CD4-positive, alpha-beta T cell treated with Interleukin-21 for 1 hour (primary cell): ENCODE measurements around the gene DNASE1L1.

ENCODE experiments used
- DNase-seq: peaks from one replicate; pipeline ENCODE4 v3.0.0-alpha.2; 2020

Gene DNASE1L1, protein sequence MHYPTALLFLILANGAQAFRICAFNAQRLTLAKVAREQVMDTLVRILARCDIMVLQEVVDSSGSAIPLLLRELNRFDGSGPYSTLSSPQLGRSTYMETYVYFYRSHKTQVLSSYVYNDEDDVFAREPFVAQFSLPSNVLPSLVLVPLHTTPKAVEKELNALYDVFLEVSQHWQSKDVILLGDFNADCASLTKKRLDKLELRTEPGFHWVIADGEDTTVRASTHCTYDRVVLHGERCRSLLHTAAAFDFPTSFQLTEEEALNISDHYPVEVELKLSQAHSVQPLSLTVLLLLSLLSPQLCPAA

DNA sequence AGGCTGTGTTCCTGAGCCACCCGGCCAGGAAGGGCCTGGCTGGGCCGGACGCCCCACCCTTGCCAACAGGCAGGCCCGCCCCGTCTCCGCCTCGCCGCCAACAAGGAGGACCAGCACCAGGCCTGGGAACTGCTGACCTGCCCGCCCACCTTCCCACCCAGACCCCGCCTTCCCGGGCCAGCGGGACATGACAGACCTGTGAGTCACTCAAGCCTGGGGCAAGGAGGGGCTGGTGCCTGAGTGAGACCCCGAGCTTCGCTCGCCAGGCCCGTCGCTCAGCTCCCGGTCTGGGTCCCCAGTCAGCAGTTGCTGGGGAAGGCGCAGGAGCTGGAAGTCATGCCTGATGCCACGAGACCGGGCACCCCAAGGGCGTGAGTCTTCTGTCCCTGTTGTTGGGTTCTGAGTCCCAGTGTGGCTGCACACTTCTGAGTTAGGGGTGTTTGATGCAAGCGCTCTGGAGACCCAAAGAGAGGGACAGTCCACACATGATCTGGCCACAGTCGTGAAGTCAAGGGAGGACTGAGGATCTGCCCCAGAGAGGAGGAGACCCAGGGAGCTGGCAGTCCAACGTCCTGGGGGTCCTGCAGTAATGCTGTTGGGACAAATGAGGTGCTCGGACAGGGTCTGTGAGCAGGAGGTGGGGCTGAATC lies at the start of gene DNASE1L1:
Gene DNASE1L1, minus strand, starts transcription at position 33 of the 650 bp plus-strand sequence. CDS start 3,686 bp downstream, outside the sequence.
- DNase-seq, result peak; percentile 30

DNA sequence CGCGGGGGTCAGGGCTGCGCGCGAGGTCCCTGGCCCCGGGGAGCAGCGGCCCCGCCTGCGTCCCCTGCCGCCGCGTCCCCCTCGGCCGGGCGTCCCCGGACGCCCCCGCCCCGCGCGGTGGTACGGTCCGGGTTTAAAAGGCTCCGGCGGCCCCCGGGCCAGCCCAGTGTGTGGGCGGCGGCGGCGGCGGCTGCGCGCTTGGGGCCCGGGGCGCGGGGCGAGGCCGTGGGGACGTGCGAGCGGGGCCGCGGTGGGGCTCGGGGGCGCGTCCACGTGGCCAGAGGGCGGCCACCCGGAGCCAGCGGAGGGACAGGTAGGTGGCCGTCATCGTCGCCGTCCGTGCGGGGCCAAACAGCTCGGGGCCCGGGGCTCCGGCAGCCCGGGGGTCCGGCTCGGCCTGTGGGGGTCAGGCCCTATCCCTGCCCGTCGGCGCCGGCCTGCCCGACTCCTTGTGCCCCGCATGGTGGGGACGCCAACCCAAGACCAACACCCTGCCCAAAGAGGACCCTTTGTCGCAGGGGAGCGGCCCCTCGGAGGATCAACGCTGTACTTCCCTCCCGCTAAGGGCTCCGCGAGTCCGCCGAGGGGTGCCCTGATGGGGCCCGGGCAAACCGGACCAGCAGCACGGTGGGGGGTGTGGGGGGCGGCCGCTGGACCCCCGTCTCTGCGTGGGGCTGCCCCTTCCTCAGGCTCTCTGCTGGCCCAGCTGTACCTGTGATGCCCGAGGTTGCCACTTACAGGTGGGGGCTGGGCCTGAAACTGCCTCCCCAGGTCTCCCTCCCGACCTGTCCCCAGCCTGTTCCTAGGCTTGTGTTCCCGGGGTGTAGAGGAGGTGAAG lies 49.3 kb upstream of the DNASE1L1 start, which contains the start of gene PLXNA3:
Gene PLXNA3, plus strand, starts transcription at position 166 of the 838 bp plus-strand sequence. CDS start 1,903 bp downstream, outside the sequence.
- peak; percentile 76 for DNase-seq

DNA sequence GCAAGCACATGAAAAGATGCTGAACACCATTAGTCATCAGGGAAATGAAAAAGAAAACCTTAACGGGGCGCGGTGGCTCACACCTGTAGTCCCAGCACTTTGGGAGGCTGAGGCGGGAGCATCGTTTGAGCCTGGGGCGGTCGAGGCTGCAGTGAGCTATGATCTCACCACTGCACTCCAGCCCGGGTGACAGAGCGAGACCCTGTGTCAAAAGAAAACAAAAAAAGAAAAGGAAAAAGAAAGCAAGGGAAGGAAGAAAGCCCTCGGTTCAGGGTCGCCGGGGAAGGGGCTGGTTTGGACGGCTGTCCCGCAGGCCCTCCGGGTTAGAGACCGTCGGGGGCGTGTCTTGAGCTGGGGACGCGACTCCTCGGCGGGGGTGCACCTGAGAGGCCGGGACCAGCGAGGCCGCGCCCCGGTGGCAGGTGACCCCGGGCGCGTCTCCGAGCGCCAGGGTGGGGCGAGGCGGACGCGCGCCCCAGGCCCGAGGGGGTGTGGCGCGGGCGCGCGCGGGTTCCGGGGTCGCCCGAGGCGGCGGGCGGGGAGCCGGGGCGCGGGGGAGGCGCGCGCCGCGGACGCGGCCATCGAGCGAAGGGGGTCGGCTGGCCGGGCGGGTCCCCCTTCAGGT lies 48.5 kb upstream of the DNASE1L1 start:
- DNase-seq, result peak; percentile 75

DNA sequence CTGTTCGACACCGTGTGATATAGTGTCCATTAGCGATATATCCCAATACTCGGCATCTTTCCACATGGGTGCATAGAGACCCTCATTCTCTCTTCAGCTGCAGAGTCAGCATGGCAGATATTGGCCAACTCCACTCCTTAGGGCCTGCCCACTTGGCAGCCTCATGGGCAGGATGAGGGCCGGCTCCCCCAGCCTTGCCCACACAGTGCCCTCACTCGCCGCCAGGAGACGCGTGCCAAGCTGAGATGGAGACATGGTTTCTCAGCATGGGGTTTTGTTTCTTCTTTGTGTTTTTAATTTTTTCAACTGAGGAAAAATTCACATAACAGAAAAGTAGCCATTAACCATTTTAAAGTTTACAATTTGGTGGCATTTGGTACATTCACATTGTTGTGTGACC lies 43.8 kb upstream of the DNASE1L1 start:
- DNase-seq, result no peak

DNA sequence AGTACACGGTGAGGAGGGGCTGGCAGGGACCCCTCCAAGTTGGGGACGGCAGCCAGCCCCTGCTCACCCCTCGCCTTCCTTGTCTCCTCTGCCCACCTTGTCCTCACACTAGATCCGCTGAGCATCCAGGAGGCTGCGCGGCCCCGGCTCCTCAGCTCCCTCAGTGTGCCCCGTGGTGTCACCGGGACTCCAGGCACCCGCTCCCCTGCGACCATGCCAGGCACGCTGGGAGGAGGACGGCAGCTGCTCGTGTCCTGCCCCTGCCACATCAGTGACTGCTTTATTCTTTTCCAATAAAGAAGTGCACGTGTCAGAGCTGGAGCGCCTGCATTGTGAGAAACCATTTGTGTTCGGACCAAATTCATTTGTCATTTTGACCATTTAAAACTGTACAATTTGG lies 41.3 kb upstream of the DNASE1L1 start:
- no peak for DNase-seq

DNA sequence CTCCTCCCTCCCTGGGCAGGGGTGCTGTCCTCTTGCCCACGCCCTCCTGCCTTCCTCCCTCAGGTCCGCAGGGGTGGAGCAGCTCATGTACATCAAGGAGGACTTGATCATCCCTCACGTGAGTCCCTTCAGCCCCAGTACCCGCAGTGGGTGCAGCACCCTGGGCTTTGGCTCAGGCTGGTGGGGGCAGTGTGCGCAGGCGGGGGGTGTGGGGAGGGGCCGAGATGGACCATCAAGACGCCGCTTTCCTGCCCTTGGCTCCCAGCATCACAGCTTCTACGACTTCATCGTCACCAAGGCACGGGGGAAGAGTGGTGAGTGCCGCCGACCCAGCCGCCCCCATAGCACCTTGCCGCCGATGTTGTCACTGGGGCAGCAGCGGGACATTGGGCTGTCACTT lies 40.6 kb upstream of the DNASE1L1 start:
- no peak for DNase-seq

DNA sequence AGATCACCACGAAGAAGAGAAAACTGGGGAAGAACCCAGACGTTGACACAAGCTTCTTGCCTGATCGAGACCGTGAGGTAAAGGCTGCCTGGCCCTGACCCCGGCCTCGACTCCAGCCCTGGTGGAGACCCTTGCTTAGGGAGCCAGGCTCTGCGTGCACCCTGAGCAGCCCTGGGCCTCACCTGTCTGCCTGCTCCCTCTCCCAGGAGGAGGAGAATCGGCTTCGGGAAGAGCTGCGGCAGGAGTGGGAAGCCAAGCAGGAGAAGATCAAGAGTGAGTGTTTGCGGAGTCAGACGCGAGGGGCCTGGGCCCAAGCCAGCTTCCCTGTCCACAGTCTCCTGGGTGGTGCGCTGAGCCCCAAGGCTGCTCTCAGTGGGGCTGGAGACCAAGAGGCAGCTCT lies 39.4 kb upstream of the DNASE1L1 start:
- DNase-seq, result no peak

DNA sequence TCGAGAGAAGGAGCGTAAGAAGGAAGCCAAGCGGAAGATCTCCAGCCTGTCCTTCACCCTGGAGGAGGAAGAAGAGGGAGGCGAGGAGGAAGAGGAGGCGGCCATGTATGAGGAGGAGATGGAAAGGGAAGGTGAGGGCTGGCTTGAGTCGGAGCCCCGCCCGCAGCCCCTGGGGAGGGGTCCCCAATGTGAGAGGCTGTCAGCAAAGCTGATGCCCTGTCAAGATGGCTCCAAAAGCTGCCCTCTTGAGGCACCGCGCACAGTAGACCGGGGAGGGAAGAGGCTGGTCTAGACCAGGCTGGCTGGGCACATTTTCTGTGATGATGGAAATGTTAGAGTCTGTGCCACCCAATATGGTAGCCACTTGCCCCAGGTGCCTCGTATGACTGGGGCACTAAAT lies 37.4 kb upstream of the DNASE1L1 start:
- DNase-seq, result no peak

DNA sequence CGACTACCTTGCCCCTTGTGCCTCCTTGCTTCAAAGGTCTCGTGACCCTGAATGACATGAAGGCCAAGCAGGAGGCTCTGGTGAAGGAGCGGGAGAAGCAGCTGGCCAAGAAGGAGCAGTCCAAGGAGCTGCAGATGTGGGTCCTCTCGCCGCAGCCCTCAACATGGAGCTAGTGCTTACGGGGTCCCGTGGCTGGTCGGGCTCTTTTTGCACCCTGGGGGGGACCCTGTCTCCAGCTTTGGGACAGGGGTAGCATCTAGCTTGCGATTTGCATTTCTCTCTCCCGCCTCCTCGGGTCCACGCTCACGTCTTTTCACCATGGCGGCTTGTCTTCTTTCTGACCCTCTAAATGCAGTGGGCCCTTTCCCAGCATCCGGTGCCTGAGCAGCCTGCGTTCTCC lies 36.7 kb upstream of the DNASE1L1 start:
- no peak for DNase-seq

DNA sequence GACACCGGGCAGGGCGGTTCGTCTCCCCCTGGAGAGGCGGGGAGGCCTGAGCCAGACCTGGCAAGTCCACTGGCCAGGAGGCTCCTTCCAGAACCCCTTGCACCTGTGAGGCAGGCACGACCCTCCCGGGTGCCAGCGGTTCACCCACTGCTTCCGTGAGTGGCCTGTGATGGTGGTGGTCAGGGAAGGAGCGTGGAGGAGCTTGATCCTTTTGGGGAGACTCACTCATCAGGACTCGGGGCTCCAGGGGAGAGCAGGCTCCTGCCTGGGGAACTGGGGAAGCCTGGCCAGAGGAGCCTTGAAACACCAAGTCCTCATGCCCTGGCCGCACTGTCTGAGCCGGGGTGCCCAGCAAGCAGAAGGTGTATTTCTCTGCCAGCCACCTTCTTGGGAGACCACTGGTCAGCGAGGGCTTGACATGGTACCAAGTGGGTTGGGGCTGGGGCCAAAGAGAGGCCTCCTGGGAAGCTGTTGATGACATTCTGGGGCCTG lies 35.7 kb upstream of the DNASE1L1 start:
- DNase-seq, result no peak

DNA sequence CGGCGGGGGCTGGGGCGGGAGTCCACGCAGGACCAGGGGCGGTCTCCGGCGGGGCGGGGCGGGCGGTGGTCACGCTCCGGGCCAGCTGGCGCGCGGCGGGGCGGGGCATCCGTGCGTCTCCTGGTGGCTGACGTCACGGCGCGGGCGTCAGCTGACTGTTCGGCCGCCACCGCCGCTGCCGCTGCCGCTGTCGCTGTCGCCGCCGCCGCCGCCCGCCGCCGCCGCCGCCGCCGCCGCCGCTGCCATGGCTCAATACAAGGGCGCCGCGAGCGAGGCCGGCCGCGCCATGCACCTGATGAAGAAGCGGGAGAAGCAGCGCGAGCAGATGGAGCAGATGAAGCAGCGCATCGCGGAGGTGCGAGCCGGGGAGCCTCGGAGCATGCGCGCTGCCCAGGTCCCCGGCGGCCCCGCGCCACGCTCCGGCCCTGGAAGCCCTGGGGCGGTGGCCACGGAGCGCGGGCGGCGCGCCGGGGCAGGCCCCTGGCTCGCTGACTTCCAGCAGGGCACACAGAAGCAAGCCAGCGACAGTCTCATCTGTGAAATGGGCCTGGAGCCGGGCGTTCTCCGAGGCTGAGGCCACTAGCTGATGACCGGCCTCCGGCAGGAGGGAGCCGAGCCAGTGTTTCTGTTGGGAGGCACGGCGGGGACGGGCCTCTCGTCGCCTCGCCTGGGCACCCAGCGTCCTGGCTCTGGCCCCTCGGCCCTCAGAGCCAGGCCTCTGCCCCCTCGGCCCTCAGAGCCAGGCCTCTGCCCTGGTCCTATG lies 35.1 kb upstream of the DNASE1L1 start, which contains the start of gene FAM50A:
Gene FAM50A, plus strand, starts transcription at position 150 of the 763 bp plus-strand sequence. Its CDS starts 95 bp downstream, at position 245.
- DNase-seq, result peak; percentile 74

DNA sequence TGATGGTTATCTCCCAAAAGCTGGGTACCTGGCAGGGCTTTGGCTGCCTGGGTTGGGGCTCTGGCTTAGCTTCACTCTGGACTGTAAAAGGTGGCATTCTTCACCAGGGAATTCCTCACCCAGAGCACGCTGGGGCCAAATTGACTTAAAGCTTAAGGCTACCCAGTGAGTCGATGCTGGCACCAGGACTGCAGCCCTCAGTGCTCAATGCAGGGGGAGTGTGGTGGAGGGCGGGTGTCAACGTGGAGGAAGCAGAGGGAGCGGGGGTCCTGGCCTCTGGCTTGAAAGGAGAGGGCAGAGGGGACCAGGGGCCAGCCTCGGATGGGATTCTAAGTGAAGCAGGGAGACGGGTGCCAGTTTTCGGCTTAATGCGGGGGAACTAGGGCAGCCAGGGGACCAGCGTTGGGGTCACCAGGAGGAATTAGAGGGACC lies 34.4 kb upstream of the DNASE1L1 start:
- no peak for DNase-seq

DNA sequence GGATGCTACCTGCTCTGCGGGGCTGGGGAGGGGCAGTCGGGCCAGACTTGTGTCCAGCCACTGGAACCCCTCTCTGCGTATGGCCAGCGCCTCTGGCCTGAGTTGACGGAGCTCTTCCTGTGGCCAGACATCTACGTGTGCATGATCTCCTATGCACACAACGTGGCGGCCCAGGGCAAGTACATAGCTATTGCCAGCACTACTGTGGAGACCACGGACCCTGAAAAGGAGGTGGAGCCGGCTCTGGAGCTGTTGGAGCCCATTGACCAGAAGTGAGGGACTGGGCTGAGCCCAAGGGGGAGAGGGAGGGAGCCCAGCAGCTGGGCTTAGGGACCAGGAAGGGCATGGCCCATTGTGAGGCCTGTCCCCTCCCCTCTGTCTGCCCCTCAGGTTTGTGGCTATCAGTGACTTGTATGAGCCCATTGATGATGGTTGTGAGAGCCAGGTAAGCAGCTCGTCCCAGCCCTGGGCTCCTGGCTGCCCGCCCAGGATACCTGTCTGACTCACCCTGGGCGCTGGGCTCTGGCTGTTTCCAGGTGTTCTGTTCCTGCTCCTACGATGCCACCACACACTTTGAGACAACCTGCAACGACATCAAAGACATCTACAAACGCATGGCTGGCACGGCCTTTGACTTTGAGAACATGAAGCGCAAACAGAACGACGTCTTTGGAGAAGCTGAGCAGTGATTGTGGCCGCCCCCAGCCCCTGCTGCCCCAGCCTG lies 33.1 kb upstream of the DNASE1L1 start:
- no peak for DNase-seq

DNA sequence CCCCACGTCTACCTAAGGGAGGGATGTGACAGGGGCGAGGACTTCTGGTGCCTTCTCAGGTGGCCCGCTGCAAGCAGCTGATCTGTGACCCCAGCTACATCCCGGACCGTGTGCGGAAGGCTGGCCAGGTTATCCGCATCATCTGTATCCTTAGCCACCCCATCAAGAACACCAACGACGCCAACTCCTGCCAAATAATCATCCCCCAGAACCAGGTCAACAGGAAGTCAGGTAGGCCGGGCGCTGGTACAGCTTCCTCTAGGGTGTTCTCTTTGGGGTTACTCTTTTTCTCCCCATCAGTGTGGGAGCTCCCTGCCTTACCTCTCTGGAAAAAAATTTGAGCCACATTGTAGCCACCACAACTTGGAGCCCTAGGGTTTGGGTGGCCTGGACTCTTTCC lies 32.5 kb upstream of the DNASE1L1 start:
- peak; percentile 21 for DNase-seq

DNA sequence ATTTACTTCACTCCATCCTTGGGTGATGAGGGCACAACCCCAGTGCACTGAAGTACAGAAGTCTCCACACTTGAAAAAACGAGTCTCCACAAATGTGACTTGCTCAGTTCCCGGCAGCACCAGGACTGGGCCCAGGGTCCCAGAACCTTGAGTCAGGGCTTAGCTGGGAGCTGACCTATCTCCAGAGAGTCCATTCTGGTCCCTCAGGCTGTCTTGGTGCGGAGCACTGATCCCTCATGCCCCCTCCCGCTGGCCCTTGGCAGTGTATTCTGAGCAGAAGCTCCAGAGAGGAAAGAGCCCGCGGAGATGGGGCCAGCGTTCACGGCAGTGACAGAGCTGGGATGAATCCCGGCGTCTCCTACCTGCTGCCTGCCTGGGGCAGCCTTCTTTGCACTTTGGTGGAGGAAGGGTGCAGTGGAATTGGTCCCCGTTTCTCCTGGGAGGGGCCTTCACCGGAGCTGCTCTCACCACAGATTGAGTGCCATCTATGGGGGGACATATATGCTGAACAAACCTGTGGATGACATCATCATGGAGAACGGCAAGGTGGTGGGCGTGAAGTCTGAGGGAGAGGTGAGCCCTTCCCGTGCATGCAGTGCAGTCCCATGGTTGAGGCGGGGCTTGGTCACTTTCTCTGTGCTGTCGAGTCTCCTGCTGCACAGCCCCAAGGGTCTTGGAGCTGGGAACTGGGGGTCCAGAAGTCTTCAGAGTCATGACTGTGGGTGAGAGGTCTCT lies 31.7 kb upstream of the DNASE1L1 start:
- no peak for DNase-seq

DNA sequence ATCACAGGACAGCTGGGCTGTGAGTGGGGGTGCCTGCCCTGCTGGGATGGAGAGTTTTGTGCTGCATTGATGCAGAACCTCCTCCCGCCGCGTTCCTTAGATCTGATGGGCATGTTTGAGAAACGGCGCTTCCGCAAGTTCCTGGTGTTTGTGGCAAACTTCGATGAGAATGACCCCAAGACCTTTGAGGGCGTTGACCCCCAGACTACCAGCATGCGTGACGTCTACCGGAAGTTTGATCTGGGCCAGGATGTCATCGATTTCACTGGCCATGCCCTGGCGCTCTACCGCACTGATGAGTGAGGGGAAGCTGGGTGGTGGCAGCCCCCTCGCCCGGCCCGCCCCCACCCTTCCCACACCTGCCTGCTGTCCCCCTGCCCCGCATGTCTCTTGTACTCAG lies 30.8 kb upstream of the DNASE1L1 start:
- DNase-seq, result no peak

DNA sequence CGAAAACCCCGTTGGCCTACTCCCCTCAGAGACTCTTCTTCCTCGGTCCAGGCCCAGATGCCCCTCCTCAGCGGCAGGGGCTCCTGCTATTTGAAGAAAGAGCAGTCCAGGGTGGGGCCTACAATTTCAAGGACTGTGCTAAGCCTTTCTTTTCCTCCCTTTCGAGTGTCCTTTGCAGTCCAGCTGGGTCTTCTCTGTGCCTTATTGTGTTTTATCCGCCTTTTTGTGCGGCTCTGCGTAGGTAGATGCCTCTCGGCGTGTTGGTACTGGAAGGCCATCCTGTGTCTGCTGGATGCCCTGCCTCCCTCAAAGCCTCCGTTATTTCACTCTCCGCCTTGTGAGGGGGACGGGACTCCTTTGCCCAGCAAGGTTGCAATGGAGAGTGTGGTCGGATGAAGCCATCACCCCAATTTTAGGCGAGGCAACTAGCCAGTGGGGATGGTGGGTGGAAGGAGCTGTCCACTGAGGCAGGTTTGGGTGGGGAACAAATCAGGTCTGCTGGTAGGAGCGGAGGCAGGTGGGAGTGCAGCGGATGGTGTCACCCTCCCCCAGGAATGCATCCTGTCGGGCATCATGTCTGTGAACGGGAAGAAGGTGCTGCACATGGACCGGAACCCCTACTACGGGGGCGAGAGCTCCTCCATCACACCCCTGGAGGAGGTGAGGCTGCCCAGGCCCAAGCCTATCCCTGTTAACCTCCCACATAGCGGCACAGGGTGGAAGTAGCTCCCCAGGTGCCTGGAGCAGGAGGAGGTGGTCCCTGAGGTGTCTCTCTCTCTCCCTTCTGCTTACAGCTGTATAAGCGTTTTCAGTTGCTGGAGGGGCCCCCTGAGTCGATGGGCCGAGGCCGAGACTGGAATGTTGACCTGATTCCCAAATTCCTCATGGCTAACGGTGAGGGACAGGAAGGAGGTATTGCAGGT lies 29.2 kb upstream of the DNASE1L1 start:
- no peak for DNase-seq

DNA sequence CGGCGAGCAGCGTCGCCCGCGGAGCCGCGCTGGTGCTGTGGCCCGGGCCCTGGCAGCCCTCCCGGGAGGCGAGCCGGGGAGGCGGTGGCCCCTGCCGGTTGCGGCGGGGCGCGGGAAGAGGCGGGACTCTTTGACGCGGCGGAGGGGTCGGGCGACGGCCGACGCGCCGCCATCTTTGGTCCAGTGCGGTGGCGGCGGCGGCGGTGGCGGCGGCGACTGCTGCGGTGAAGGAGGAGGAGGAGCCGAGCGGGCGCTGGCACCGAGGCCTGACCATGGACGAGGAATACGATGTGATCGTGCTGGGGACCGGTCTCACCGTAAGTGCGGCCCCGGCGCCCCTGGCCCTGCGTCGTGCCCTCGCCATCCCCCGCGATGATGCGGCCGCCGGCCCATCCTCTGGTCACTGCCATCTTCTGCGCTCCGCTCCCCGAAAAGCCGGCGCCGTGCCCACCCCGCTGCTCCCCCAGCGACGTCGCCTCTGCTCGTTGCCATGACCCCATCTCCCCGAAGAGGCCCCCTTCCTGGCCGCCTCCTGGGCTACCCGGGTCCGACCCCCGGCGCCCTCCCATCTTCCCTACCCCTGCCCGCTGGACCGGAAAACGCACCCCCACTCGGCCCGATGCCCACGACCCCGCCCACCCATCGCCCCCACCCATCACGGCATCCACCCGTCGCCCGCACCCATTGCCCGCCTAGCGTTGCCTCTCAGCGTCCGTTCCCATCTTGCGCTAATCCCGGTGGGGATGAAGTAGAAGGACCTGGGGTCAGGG lies 28.1 kb upstream of the DNASE1L1 start, which contains the start of gene GDI1:
Gene GDI1, plus strand, starts transcription at position 172 of the 770 bp plus-strand sequence. Its CDS starts 101 bp downstream, at position 273.
- peak; percentile 71 for DNase-seq
